ENCODE measurements around the gene NBAS.
"Not testable (repeated sequence)": the region's sequence is repeated elsewhere in the genome, so short reads cannot be mapped to it uniquely, and the experiment has no call there.

DNA sequence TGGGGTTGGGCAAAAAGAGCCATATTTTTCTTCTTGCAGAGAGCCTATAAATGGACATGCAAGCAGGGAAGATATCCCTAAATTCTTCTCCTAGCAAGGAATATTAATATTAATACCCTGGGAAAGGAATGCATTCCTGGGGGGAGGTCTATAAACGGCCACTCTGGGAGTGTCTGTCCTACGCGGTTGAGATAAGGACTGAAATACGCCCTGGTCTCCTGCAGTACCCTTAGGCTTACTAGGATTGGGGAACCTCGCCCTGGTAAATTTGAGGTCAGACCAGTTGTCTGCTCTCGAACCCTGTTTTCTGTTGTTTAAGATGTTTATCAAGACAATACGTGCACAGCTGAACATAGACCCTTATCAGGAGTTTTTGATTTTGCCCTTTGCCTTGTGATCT, 302.7 kb downstream of the NBAS start:
- not testable (repeated sequence) for TF ChIP-seq CTCF, POLR2A (IDR thresholded peaks at IDR 0.05)

Measured in ovary (tissue), 3 donors.